ENCODE results near the gene EVPL.
A peak's percentile ranks its signal among the peaks of the same experiment; 100 is the strongest.

Gene EVPL

GRCh38 chr17:76022973-76023899, 3.9 kb downstream of the EVPL start:
- H3K36me3 Mint-ChIP-seq (ENCODE audit: low read depth) = no peaks in the 10 kb centered on the region
- peaks cover 42% of the 10 kb centered on the region for H3K4me1 Mint-ChIP-seq
- no peak for TF ChIP-seq CTCF (IDR thresholded peaks at IDR 0.05)
- H3K9me3 Mint-ChIP-seq = no peaks in the 10 kb centered on the region
- peaks cover 15% of the 10 kb centered on the region for H3K27me3 Mint-ChIP-seq (ENCODE audit: low read depth, poor library complexity)
- H3K4me3 Mint-ChIP-seq = no peak overlapping the region
- peak overlapping the region; percentile 46 for H3K27ac Mint-ChIP-seq
- DNase-seq = no peak

- no peak for DNase-seq
- H3K36me3 Mint-ChIP-seq (ENCODE audit: low read depth) = no peaks in the 10 kb centered on the region
- H3K27me3 Mint-ChIP-seq (ENCODE audit: low read depth, poor library complexity) = peaks cover 18% of the 10 kb centered on the region
- H3K27ac Mint-ChIP-seq = no peak overlapping the region
- H3K4me1 Mint-ChIP-seq = peaks cover 35% of the 10 kb centered on the region
- no peak overlapping the region for H3K4me3 Mint-ChIP-seq
- no peaks in the 10 kb centered on the region for H3K9me3 Mint-ChIP-seq
- no peak for TF ChIP-seq CTCF (IDR thresholded peaks at IDR 0.05)
Observed at GRCh38 chr17:76022285-76022684, 4.8 kb downstream of the EVPL start.

- TF ChIP-seq CTCF (IDR thresholded peaks at IDR 0.05) = no peak
- H3K4me1 Mint-ChIP-seq = peaks cover 27% of the 10 kb centered on the region
- no peak overlapping the region for H3K27ac Mint-ChIP-seq
- no peak overlapping the region for H3K4me3 Mint-ChIP-seq
- peaks cover 25% of the 10 kb centered on the region for H3K27me3 Mint-ChIP-seq (ENCODE audit: low read depth, poor library complexity)
- no peaks in the 10 kb centered on the region for H3K9me3 Mint-ChIP-seq
- no peaks in the 10 kb centered on the region for H3K36me3 Mint-ChIP-seq (ENCODE audit: low read depth)
- DNase-seq = no peak
Observed at GRCh38 chr17:76019833-76020467, 7.2 kb downstream of the EVPL start.

GRCh38 chr17:76018801-76019200, 8.3 kb downstream of the EVPL start:
- peaks cover 26% of the 10 kb centered on the region for H3K4me1 Mint-ChIP-seq
- no peak overlapping the region for H3K27ac Mint-ChIP-seq
- H3K36me3 Mint-ChIP-seq (ENCODE audit: low read depth) = no peaks in the 10 kb centered on the region
- H3K27me3 Mint-ChIP-seq (ENCODE audit: low read depth, poor library complexity) = peaks cover 25% of the 10 kb centered on the region
- no peak overlapping the region for H3K4me3 Mint-ChIP-seq
- H3K9me3 Mint-ChIP-seq = no peaks in the 10 kb centered on the region
- TF ChIP-seq CTCF (IDR thresholded peaks at IDR 0.05) = no peak
- no peak for DNase-seq

GRCh38 chr17:76018340-76018680, 8.8 kb downstream of the EVPL start:
- Mint-ChIP-seq H3K4me3 (no peak overlapping the region), H3K9me3 (no peaks in the 10 kb centered on the region), H3K36me3 (ENCODE audit: low read depth) (no peaks in the 10 kb centered on the region), H3K27me3 (ENCODE audit: low read depth, poor library complexity) (peaks cover 27% of the 10 kb centered on the region), H3K27ac (no peak overlapping the region), H3K4me1 (peaks cover 31% of the 10 kb centered on the region)
- DNase-seq = no peak
- no peak for TF ChIP-seq CTCF (IDR thresholded peaks at IDR 0.05)
